HepG2 (cell line): ENCODE data around the gene SEMA4B. TPM values are rescaled to one million over a fixed set of nuclear protein-coding genes. Genes with fewer than 3 reads are reported as not detected.

Source experiments
- ATAC-seq: fragments of 200-7000 bp; cut with Tn5 transposase; 3 replicates; pipeline ENCODE4 v1.9.1; 2020; ENCODE audit warnings: mild to moderate bottlenecking, moderate library complexity
- BruUV-seq: library from RNA; stranded (reverse); fragments of 400-500 nt; replicated peaks from 2 replicates; lab custom pipeline; 2021; lab: Mats Ljungman, UMichigan
- CTCF ChIA-PET: fragments of 300-600 bp; formaldehyde crosslinking; extraction: SDS; loops from one replicate; lab custom pipeline; 2021; ENCODE audit warnings: low total read pairs, inconsistent platforms, low intra/inter-chr PET ratio; lab: Yijun Ruan, JAX
- POLR2A ChIA-PET: fragments of 350-600 bp; sonication (Branson Sonifier 250); formaldehyde crosslinking; loops from one replicate; lab custom pipeline; 2020; ENCODE audit warnings: antibody characterized with exemption, inconsistent platforms; lab: Yijun Ruan, JAX
- DNase-seq: peaks from one replicate; pipeline ENCODE4 v3.0.0-alpha.2; 2015; ENCODE audit warnings: low spot score
- FAIRE-seq: peaks from 3 replicates; lab custom pipeline; 2011; peaks lifted over from hg19 to GRCh38; lab: Jason Lieb, UNC
- H2AFZ ChIP-seq: one replicate; pipeline ENCODE4 v1.6.1; 2011; ENCODE audit warnings: low read length, inconsistent platforms
- H3K27ac ChIP-seq: fragments of 300-600 bp; 3 replicates; pipeline ENCODE4 v1.8.0; 2011; ENCODE audit warnings: mixed run types, mild to moderate bottlenecking, mixed read lengths, low read length, inconsistent platforms; ENCODE audit not compliant: insufficient read depth; ENCODE audit errors: extremely low read length
- H3K27me3 ChIP-seq, 2 experiments: fragments of 200-600 bp in 1 of 2; 2 replicates in 1 of 2; 3 replicates in 1 of 2; pipeline versions ENCODE4 v1.6.0 to v1.8.0; 2011; ENCODE audit warnings: low read length in 2 of 2, mild to moderate bottlenecking in 2 of 2, moderate library complexity in 2 of 2, inconsistent platforms in 1 of 2; ENCODE audit not compliant: insufficient read depth in 2 of 2, control insufficient read depth in 1 of 2
- H3K36me3 ChIP-seq, 2 experiments: fragments of 200-600 bp in 1 of 2; replicated peaks in 1 of 2; 2 replicates in 1 of 2; 3 replicates in 1 of 2; pipeline versions ENCODE4 v1.5.1 to v1.8.0; 2011; ENCODE audit warnings: low read length in 2 of 2, inconsistent platforms in 1 of 2; ENCODE audit not compliant: insufficient read depth in 2 of 2, control insufficient read depth in 1 of 2
- H3K4me1 ChIP-seq: 2 replicates; pipeline ENCODE4 v1.5.1; 2012; ENCODE audit warnings: low read length, inconsistent platforms; ENCODE audit not compliant: insufficient read depth
- H3K4me2 ChIP-seq: 2 replicates; pipeline ENCODE4 v1.6.0; 2011; ENCODE audit warnings: low read depth, low read length, inconsistent platforms
- H3K4me3 ChIP-seq, 3 experiments: fragments of 200-600 bp in 1 of 3; sonication (generic), shearing (Covaris generic) in 1 of 3; replicated peaks in 1 of 3; 2 replicates each; pipeline ENCODE4 v1.5.1; 2011 to 2016; ENCODE audit warnings: low read length in 3 of 3, inconsistent platforms in 2 of 3, low read depth in 2 of 3, mild to moderate bottlenecking in 2 of 3, control low read depth in 1 of 3, mixed read lengths in 1 of 3; ENCODE audit not compliant: insufficient read depth in 1 of 3
- H3K79me2 ChIP-seq: one replicate; pipeline ENCODE4 v1.6.1; 2011; ENCODE audit warnings: low read length, inconsistent platforms; ENCODE audit not compliant: insufficient read depth
- H3K9ac ChIP-seq: 2 replicates; pipeline ENCODE4 v1.6.0; 2011; ENCODE audit warnings: mild to moderate bottlenecking, low read depth, low read length, inconsistent platforms; ENCODE audit not compliant: insufficient read depth
- H3K9me3 ChIP-seq: 2 replicates; pipeline ENCODE4 v1.5.1; 2012; ENCODE audit warnings: mild to moderate bottlenecking, low read length
- H4K20me1 ChIP-seq: 2 replicates; pipeline ENCODE4 v1.6.0; 2011; ENCODE audit warnings: inconsistent platforms, mild to moderate bottlenecking, low read length, moderate library complexity; ENCODE audit not compliant: insufficient read depth
- ARID5B ChIP-seq: IDR thresholded peaks from 2 replicates; pipeline ENCODE4 v1.4.0; 2020; ENCODE audit warnings: mild to moderate bottlenecking, missing genetic modification reagents
- ATF3 ChIP-seq: sonication (generic); formaldehyde crosslinking; IDR thresholded peaks from 2 replicates; pipeline ENCODE4 v1.4.0; 2020; ENCODE audit warnings: missing genetic modification reagents
- MEIS1 ChIP-seq: sonication (generic); formaldehyde crosslinking; IDR thresholded peaks from 2 replicates; pipeline ENCODE4 v1.9.0; 2021; ENCODE audit warnings: mild to moderate bottlenecking, missing genetic modification reagents, moderate library complexity, borderline replicate concordance
- MEIS2 ChIP-seq: sonication (generic); formaldehyde crosslinking; IDR thresholded peaks from 2 replicates; pipeline ENCODE4 v1.9.0; 2021; ENCODE audit warnings: mild to moderate bottlenecking, missing genetic modification reagents
- ZNF251 ChIP-seq: sonication (generic); formaldehyde crosslinking; IDR thresholded peaks from 2 replicates; pipeline ENCODE4 v1.9.0; 2021; ENCODE audit warnings: mild to moderate bottlenecking, missing genetic modification reagents
- ZNF703 ChIP-seq: sonication (generic); formaldehyde crosslinking; IDR thresholded peaks from 2 replicates; pipeline ENCODE4 v1.5.1; 2020; ENCODE audit warnings: missing genetic modification reagents, mild to moderate bottlenecking, moderate library complexity, borderline replicate concordance
- ZNF879 ChIP-seq: sonication (generic); formaldehyde crosslinking; IDR thresholded peaks from 2 replicates; pipeline ENCODE4 v1.8.1; 2023; ENCODE audit warnings: missing genetic modification reagents
- WGBS: methylation state at CpG from one replicate; pipeline ENCODE4 v1.1.6; 2017; ENCODE audit warnings: low lambda C conversion rate; 5-methylcytosine and 5-hydroxymethylcytosine counted together
- in situ Hi-C: cut with HindIII; loops from 2 replicates; pipeline ENCODE4 v1.10.0; 2017; ENCODE audit warnings: low pct_unique_long_range_greater_than_20kb; ENCODE audit not compliant: extremely low pct_ligation_motif_present
- intact Hi-C: fragments of 100-400 bp; cut with micrococcal nuclease; formaldehyde crosslinking; loops from one replicate; pipeline ENCODE4 v1.10.0; 2022; ENCODE audit not compliant: unreplicated experiment
- polyA plus RNA-seq, 8 experiments: library from polyadenylated mRNA; depleted of rRNA in 3 of 8; stranded (reverse) in 7 of 8; unstranded in 1 of 8; fragments of >200 nt; fragmentation: Illumina TruSeq in 4 of 8; extraction: Trizol in 4 of 8; gene quantifications; 2 replicates each; pipeline versions ENCODE4 v1.2.1 to v1.2.3, GENCODE V29; 2011 to 2016; ENCODE audit warnings: low read depth in 4 of 8, missing spikeins in 1 of 8, mixed read lengths in 1 of 8; ENCODE audit not compliant: insufficient read depth in 1 of 8
- total RNA-seq, 5 experiments: library from RNA; depleted of rRNA; stranded (reverse); fragments of >200 nt; fragmentation: Illumina TruSeq; extraction: Trizol; gene quantifications; 2 replicates each; pipeline ENCODE4 v1.2.3, GENCODE V29; 2016; ENCODE audit warnings: low read depth in 1 of 5

SEMA4B gene
- total and polyA plus RNA-seq, 2 of the 13 experiments (the other 11 are each of a cell fraction or from before 2014, with no cell fraction given) = 2.1 to 17.0 TPM

GRCh38 chr15:90228960-90229359 is 27.8 kb downstream of the SEMA4B start:
- Histone ChIP-seq H3K27me3 (no peaks in the 10 kb centered on the region), H3K9me3 (no peaks in the 10 kb centered on the region), H3K27ac (no peak overlapping the region), H3K4me2 (no peak overlapping the region), H3K79me2 (peaks cover 8% of the 10 kb centered on the region), H2AFZ (no peak overlapping the region), H3K4me1 (peaks cover 18% of the 10 kb centered on the region), H3K36me3 (peaks cover 17 to 58% of the 10 kb centered on the region in 2 experiments), H4K20me1 (no peaks in the 10 kb centered on the region), H3K9ac (no peak overlapping the region), H3K4me3 (no peak overlapping the region)
- intact Hi-C loops (no loop called here), in situ Hi-C loops (no loop called here)
- TF ChIP-seq ARID5B (CRISPR knock-in tag) = no peak
- no peak for TF ChIP-seq ATF3 (CRISPR knock-in tag)
- TF ChIP-seq ZNF251 (CRISPR knock-in tag) = no peak
- no peak for TF ChIP-seq MEIS1 (CRISPR knock-in tag)
- TF ChIP-seq ZNF703 (CRISPR knock-in tag) = no peak
- no peak for TF ChIP-seq MEIS2 (CRISPR knock-in tag)
- no peak for TF ChIP-seq ZNF879 (CRISPR knock-in tag)
- no peak for DNase-seq
- WGBS = 96% methylated on average over 7 of the region's 15 CpGs
- ChIA-PET CTCF (no interaction called here), POLR2A (interaction anchor here (1.0 kb wide), 1 partner anchor 12 kb away, joined by 3 read pairs; no protein-coding TSS in a partner anchor)
- no TSS peak for BruUV-seq
- FAIRE-seq = no peak
- ATAC-seq = no peak
